ENCODE data around the gene TMEM242. TPM values are rescaled to one million over a fixed set of nuclear protein-coding genes. Genes with fewer than 3 reads are reported as not detected.

TMEM242 gene
- polyA plus RNA-seq, 1 donor from 2014 or later, result 17.6 TPM

GRCh38 chr6:157326979-157327378 lies 3.7 kb upstream of the TMEM242 start:
- Histone ChIP-seq H3K27ac (ENCODE audit: low read length) (no peak overlapping the region), H4K20me1 (ENCODE audit: insufficient read depth) (no peaks in the 10 kb centered on the region), H3K79me2 (replicated peaks; ENCODE audit: insufficient read depth, low read length) (peaks cover 12% of the 10 kb centered on the region), H2AFZ (ENCODE audit: low read depth, low read length) (no peak overlapping the region), H3K9ac (ENCODE audit: low read length) (no peak overlapping the region), H3F3A (ENCODE audit: insufficient read depth, low read length, poor library complexity, severe bottlenecking) (no peaks in the 10 kb centered on the region), H3K4me3 (ENCODE audit: low read length) (no peak overlapping the region), H3K9me2 (ENCODE audit: insufficient read depth, low read length) (no peaks in the 10 kb centered on the region), H3K27me3 (ENCODE audit: insufficient read depth, low read depth, low read length) (no peaks in the 10 kb centered on the region), H3K4me2 (ENCODE audit: low read length) (no peak overlapping the region), H3K36me3 (ENCODE audit: insufficient read depth, low read length) (no peaks in the 10 kb centered on the region), H3K9me3 (ENCODE audit: low read length) (no peaks in the 10 kb centered on the region)
- TF ChIP-seq POLR2AphosphoS5 (IDR thresholded peaks at IDR 0.05) (no peak), TAF1 (IDR thresholded peaks at IDR 0.05; ENCODE audit: low read depth) (no peak), EP300 (conservative IDR thresholded peaks at IDR 0.05; ENCODE audit: poor library complexity, severe bottlenecking) (no peak), REST (IDR thresholded peaks at IDR 0.05; ENCODE audit: borderline replicate concordance) (no peak), CTCF (IDR thresholded peaks at IDR 0.05; ENCODE audit: poor library complexity, severe bottlenecking) (no peak), EZH2 (IDR thresholded peaks at IDR 0.05; ENCODE audit: borderline replicate concordance, insufficient read depth, low read length, poor library complexity, severe bottlenecking) (no peak), MXI1 (conservative IDR thresholded peaks at IDR 0.05; ENCODE audit: poor library complexity, severe bottlenecking) (no peak), RAD21 (conservative IDR thresholded peaks at IDR 0.05) (no peak), SMC3 (conservative IDR thresholded peaks at IDR 0.05; ENCODE audit: poor library complexity) (no peak)

DNA sequence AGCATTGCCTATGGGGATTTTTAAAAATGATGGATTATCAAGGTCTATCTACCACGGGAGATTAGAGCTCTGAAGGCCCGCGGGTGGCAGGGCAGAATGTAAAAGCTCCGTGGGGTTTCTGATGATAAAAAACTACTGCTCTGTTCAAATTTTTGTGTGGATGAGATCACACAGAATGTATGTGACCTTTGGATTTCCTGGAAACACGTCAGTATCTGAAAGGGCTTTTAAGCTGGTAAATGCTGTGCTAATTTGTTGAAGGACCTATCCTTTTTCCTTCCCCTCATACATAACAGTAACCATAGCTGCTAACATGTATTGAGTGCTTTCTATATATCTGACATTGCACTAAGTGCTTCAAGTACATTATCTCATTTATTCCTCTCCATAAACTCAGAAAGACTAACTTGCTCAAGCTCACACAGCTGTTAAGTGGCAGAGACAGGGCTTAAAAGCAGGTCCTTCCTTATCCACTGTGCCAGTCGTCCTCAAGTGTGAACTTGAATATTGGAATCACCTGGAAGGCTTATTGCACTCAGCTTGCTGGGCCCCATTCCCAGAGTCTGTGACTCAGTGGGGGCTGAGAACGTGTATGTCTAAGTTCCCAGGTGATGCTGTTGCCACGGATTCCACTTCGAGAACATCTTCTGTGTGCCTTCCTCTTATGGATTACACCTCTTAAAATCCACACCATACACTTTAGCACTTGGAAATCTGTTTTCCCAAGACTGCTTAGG lies 1.9 kb upstream of the TMEM242 start:
- H3K27ac ChIP-seq (ENCODE audit: low read length), result no peak overlapping the region
- no peaks in the 10 kb centered on the region for H4K20me1 ChIP-seq (ENCODE audit: insufficient read depth)
- no peaks in the 10 kb centered on the region for H3K36me3 ChIP-seq (ENCODE audit: insufficient read depth, low read length)
- H3K9ac ChIP-seq (ENCODE audit: low read length), result no peak overlapping the region
- H3K4me3 ChIP-seq (ENCODE audit: low read length), result no peak overlapping the region
- no peak overlapping the region for H3K4me2 ChIP-seq (ENCODE audit: low read length)
- H3K27me3 ChIP-seq (ENCODE audit: insufficient read depth, low read depth, low read length), result no peaks in the 10 kb centered on the region
- TF ChIP-seq EZH2 (IDR thresholded peaks at IDR 0.05; ENCODE audit: borderline replicate concordance, insufficient read depth, low read length, poor library complexity, severe bottlenecking) (no peak), TAF1 (IDR thresholded peaks at IDR 0.05; ENCODE audit: low read depth) (no peak), SMC3 (conservative IDR thresholded peaks at IDR 0.05; ENCODE audit: poor library complexity) (no peak), CTCF (IDR thresholded peaks at IDR 0.05; ENCODE audit: poor library complexity, severe bottlenecking) (no peak), REST (IDR thresholded peaks at IDR 0.05; ENCODE audit: borderline replicate concordance) (peak; percentile 1), MXI1 (conservative IDR thresholded peaks at IDR 0.05; ENCODE audit: poor library complexity, severe bottlenecking) (no peak)
- H3K9me2 ChIP-seq (ENCODE audit: insufficient read depth, low read length), result no peaks in the 10 kb centered on the region
- no peak overlapping the region for H2AFZ ChIP-seq (ENCODE audit: low read depth, low read length)
- H3K9me3 ChIP-seq (ENCODE audit: low read length), result no peaks in the 10 kb centered on the region
- H3K79me2 ChIP-seq (replicated peaks; ENCODE audit: insufficient read depth, low read length), result peaks cover 13% of the 10 kb centered on the region
- H3F3A ChIP-seq (ENCODE audit: insufficient read depth, low read length, poor library complexity, severe bottlenecking), result no peaks in the 10 kb centered on the region
